ENCODE data around the gene LFNG.

DNA sequence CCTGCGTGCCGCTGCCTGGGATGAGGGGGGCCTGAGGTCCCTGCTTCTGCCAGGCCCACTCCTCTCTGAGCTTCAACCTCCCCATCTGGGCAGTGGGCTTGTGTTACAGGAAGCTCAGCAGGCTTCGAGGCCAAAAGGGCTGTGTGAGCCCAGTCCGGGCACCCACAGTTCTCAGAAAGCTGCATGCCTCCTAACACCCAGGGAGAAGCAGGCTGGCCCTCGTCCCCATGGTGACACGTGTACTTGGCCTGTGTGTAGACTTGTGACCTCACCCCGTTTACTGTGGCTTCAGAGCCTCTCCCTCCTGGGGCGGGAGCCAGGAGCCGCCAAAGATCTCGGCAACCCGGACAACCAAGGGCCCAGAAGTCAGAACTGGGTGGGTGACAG is 41.2 kb upstream of the LFNG start:
- TF ChIP-seq, protein P1, sequence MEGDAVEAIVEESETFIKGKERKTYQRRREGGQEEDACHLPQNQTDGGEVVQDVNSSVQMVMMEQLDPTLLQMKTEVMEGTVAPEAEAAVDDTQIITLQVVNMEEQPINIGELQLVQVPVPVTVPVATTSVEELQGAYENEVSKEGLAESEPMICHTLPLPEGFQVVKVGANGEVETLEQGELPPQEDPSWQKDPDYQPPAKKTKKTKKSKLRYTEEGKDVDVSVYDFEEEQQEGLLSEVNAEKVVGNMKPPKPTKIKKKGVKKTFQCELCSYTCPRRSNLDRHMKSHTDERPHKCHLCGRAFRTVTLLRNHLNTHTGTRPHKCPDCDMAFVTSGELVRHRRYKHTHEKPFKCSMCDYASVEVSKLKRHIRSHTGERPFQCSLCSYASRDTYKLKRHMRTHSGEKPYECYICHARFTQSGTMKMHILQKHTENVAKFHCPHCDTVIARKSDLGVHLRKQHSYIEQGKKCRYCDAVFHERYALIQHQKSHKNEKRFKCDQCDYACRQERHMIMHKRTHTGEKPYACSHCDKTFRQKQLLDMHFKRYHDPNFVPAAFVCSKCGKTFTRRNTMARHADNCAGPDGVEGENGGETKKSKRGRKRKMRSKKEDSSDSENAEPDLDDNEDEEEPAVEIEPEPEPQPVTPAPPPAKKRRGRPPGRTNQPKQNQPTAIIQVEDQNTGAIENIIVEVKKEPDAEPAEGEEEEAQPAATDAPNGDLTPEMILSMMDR (IDR thresholded peaks at IDR 0.05): no peak
- no peak for TF ChIP-seq POLR2A (IDR thresholded peaks at IDR 0.05)
